HG03354 (cell line): ENCODE data around the gene BTN3A1.
"Not testable (repeated sequence)": the region's sequence is repeated elsewhere in the genome, so short reads cannot be mapped to it uniquely, and the experiment has no call there.

Experiments used
- ATAC-seq: cut with Tn5 transposase; IDR thresholded peaks from one replicate; pipeline ENCODE4 v1.9.1; 2021; ENCODE audit warnings: mild to moderate bottlenecking; ENCODE audit not compliant: unreplicated experiment, poor library complexity, severe bottlenecking

BTN3A1 gene

DNA sequence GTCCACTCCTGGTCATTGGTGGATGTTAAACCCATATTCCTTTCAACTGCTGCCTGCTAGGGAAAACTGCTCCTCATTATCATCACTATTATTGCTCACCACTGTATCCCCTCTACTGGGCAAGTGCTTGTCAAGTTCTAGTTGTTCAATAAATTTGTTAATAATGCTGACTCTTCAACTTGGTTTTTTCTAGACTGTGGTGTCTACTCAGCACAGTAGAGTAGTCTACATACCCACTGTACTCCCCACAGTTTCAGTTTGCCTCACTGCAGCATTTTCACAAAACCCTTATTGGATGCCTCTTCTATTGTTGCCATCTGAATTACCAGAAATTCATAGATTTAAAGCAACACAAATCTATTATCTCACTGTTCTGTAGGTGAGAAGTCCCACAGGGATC is 23.9 kb upstream of the BTN3A1 start:
- ATAC-seq, result not testable (repeated sequence)

- no peak for ATAC-seq
These were observed 22.8 kb upstream of the BTN3A1 start for GRCh38 chr6:26379292-26379691.

GRCh38 chr6:26379740-26380139 is 22.3 kb upstream of the BTN3A1 start:
- no peak for ATAC-seq

DNA sequence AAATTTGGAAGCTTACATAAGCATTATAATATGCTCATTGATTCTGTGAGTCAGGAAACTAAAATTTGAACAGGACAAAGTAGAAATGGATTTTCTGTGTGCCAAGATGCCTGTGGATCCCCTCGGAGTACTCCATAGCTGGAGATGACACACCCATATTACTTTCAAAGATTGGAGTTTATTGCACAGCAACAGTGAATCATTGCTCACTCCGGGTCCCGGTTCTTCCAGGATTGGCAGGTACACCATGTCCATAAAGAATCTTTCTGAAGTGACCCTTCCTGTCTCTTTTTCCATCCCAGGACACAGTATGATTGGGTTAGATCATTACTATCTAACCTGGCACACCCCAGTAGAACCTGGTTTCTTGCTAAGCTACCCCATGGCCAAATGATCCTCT is 21.8 kb upstream of the BTN3A1 start:
- ATAC-seq, result no peak

GRCh38 chr6:26382121-26382520 is 20.0 kb upstream of the BTN3A1 start:
- ATAC-seq, result no peak

DNA sequence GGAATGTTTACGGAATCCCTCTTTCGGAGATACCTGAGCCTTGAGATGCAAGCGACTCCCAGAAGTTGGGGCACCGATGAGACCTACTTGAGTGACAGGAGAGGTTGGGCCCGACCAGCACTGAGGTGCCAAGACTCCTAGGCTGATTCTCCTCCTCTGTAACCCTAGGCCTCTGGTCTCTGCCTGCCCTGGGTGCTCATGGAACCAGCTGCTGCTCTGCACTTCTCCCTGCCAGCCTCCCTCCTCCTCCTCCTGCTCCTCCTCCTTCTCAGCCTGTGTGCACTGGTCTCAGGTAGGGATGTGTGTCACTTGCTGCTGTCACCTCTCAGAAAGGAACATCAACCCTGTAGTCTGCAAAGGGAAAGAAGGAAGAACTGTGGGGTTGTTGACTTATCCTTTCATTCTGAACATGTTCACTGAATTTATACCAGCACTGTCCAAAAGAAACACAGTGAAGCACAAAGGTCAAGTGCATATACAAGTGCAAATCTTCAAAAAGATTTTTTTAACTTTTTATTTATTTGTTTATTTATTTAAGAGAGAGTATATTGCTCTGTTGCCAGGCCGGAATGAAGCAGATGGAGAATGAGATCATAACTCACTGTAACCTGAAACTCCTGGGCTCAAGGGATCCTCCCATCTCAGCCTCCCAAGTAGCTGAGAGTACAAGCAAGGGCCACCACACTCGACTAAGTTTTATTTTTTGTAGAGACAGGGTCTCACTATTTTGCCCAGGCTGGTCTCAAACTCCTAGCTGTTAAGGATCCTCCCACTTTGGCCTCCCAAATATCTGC is 18.3 kb upstream of the BTN3A1 start:
- no peak for ATAC-seq

GRCh38 chr6:26385734-26386125 is 16.3 kb upstream of the BTN3A1 start:
- no peak for ATAC-seq

DNA sequence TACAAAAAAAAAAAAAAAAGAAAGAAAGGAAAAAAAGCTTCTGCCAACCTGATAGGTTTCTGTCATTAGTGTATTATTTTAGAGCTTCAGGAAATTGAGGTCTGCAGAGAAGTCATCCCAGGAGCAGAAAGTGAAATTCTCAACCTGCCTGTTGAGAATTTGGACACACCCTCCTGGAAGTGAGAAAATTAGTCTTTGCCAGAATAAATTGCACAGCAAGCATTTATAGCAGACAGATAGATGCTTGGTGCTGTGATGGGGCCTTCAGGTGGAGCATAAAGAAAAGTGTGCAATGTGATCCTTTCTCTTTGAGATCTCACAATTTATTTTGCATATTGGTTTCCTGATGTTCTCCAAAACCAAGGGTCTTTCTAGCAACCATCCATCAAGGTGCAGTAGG is 14.5 kb upstream of the BTN3A1 start:
- no peak for ATAC-seq

- ATAC-seq, result no peak
These were observed 14.1 kb upstream of the BTN3A1 start for GRCh38 chr6:26388014-26388413.

DNA sequence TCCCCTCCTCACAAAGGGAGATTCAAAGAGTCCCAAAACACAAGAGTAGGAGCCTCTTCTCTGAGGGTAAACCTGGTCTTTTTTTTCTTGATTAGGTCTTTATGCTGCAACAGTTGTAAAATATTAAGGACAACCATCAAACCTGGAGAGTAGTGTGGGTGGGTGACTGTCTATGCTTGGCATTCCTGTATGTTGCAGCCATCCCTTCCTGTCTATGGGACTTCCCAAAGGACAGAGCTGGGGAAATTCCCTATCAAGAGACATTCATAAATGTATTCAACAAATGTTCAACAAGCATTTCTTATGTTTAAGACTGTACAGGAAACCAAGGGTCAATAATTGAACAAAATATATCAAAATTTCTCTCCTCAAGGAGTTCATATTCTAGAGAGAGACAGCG is 13.6 kb upstream of the BTN3A1 start:
- no peak for ATAC-seq

- ATAC-seq, result no peak
These were observed 12.7 kb upstream of the BTN3A1 start for GRCh38 chr6:26389349-26389894.

- ATAC-seq, result no peak
These were observed 11.5 kb upstream of the BTN3A1 start for GRCh38 chr6:26390531-26390930.

DNA sequence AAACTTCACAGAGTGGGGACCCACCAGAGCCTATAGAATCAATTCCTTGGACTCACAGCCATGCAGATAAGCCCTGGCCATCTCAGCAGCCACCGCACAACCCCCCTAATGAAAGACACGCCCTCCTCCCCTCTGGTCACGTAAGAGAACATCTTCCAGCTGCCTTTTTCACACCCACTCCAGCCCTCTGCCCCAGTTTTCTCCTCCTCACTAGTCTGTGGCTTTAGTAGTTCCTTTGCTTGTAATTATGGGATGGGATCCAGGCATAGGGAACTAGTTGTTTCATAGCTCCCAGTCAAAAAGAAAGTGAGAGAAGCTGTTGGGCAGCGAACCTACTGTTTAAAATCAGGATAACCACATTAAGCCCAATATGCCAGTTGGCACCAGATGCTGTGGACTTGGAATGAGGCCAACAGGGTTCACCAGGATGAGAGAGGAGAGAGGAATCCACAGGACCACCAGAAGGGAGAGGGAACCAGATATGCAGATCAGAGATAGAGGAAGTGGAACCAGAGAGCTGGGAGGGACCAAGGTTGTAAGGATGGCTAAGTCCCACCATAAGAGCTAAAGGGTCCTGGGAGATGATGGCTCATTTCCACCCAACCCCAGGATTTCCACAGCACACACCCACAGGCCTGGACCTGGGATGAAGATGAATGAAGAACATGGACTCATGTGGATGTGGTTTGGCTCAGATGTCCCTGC is 9.0 kb upstream of the BTN3A1 start:
- ATAC-seq, result no peak

DNA sequence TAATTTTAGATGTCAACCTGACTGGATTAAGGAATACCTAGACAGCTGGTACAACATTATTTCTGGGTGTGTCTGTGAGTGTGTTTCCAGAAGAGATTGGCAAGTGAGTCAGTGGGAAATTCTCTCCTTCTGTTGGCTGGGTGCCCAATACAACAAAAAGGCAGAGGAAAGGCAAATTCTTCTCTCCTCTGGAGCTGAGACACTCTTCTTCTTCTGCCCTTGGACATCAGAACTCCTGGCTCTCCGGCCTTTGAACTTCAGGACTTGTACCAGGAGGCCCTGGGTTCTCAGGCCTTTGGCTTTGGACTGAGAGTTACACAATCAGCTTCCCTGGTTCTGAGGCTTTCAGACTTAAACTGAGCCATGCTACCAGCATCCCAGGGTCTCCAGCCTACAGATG is 7.8 kb upstream of the BTN3A1 start:
- no peak for ATAC-seq

DNA sequence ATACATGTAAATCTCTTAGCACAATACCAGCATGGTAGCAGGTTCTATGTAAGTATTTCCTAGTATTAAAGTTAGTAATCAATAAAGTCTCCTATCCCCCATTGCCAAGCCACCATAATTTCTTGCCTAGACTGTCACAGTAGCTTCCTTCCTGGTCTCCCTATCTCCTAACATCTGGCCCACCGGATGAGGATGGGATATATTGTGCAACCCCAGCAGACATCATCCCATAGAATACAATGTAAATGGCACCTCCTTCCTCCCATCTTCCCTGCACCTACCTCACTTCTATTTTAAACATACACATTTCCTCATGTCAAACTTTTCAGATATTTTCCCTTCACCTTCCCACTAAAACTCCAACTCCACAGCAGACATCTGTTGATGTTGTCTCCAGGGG is 3.5 kb upstream of the BTN3A1 start:
- ATAC-seq, result no peak

DNA sequence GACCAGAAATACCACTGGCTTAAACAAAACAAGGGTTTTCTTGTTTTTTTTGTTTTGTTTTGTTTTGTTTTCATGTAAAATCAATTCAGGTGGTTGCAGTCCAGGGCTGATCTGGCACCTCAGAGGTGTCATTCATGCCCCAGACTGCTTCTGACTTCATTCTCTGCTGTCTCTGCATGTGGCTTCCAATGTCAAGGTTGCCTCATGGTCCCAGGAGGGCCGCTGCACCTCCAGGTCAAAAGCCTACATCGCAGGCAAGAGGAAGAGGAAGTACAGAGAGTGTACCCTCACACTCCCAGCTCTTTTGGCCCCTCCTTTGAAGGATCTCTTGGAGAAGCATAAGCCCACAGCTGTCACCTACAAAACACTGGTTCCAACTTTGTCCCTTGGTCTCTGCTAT is 1.4 kb upstream of the BTN3A1 start:
- no peak for ATAC-seq

DNA sequence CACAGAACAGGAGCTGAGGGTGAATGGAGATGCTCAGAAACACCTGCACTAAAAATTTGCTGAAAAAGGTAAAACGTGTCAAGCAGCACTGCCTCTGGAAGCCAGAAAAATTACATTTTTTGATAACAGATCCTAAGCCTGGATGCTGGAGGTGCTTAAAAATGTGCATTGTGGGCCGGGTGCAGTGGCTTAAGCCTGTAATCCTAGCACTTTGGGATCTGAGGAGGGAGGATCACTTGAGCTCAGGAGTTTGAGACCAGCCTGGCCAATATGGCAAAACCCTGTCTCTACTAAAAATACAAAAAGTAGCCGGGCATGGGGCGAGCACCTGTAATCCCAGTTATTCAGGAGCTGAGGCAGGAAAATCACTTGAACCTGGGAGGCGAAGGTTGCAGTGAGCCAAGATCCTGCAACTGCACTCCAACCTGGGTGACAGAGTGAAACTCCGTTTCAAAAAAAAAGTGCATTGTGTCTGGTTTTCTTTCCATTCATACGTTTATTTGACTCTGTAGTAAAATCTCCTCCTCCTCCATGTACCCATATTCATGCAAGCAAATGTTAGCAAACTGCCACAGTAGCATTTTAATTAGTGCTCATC is 587 bp upstream of the BTN3A1 start:
- peak; percentile 10 for ATAC-seq

DNA sequence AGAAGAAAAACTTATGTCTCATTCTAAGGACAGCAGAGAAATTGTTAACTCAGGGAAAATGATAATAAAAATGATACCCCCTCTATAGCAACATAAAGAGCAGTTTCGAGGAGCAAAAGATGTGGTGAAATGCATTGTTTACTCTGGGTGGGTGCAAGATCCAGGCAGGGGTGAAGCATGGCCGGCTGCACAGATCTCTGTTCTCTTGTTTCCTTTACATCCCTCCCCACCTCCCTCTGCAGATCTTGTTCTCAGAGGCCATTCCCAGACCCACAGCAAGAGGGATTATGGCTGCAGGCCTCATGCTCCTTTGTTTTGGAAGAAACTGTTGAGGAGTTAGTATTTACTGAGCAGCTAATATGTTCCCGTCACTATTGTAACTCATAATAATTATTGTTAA is 1.8 kb downstream of the BTN3A1 start:
- ATAC-seq, result no peak

DNA sequence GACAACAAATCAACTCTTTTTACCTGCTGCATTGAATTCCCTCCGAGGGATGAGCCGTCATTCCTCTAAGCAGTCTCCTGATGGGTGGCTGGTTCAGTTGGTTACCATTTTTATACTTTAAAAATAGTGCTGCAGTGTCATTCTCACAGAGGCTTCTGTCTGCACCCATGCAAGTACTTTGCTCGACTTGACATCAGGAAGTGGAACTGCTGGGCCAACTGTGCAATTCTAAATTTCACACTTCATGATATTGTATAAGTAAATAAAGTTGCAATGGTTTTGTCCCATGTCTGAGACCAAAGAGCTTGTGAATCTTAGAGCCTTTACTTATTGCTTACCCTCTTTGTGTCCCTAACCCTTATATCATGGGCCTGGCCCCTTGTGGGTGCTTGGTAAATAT is 2.5 kb downstream of the BTN3A1 start:
- ATAC-seq, result no peak

DNA sequence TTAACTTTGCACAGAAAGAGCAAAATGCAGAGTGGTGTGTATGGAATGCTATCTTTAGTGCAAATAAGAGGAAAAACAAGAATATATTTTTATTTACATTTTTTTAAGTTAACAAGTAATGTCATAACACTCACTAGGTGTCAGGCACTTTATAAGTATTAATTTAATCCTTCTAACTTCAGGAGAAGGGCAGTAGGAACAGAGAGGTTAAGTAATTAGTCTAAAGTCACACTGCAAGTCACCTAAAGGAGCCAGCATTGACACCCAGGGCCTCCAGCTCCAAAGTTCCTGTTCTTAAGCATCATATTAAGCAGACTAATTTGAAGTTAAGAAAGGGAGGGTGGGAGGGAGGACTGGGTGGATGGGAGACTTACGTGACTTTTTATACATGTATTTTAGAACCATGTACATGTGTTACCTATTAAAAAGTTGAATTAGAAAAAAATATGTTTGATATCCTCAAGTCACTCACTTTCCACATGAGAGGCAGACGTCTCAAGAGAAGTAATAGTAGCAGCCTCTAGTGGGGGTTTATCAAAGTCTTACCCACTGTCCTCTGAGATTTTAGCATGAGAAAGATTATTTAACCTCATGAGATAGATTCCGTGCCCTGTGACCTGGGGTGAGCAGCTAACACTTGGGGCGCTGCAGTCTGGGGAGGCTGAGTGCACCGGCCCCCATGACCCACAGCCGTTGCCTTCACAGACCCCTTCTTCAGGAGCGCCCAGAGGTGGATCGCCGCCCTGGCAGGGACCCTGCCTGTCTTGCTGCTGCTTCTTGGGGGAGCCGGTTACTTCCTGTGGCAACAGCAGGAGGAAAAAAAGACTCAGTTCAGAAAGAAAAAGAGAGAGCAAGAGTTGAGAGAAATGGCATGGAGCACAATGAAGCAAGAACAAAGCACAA is 7.0 kb downstream of the BTN3A1 start:
- ATAC-seq, result no peak
